WTC11 (cell line): ENCODE measurements around the gene YARS2. TPM values are rescaled to one million over a fixed set of nuclear protein-coding genes. Genes with fewer than 3 reads are reported as not detected.
A peak's percentile ranks its signal among the peaks of the same experiment; 100 is the strongest.

Experiments used
- ATAC-seq: fragments of 200-7000 bp; cut with Tn5 transposase; 2 replicates; pipeline ENCODE4 v1.10.0; 2021; ENCODE audit warnings: mild to moderate bottlenecking, moderate library complexity
- CTCF ChIA-PET: fragments of 300-600 bp; sonication (Branson Sonifier 250); formaldehyde crosslinking; loops from one replicate; lab custom pipeline; 2021; ENCODE audit warnings: antibody characterized with exemption; lab: Charles Lee
- POLR2A ChIA-PET: fragments of 350-600 bp; sonication (Branson Sonifier 250); formaldehyde crosslinking; loops from one replicate; lab custom pipeline; 2021; ENCODE audit warnings: antibody characterized with exemption; lab: Charles Lee
- DNase-seq: peaks from one replicate; pipeline ENCODE4 v3.0.0; 2021; ENCODE audit warnings: low spot score
- H3K27ac Mint-ChIP-seq: 2 replicates; pipeline ENCODE4 v1.8.0; 2021; ENCODE audit warnings: mixed read lengths
- H3K27me3 Mint-ChIP-seq: 2 replicates; pipeline ENCODE4 v1.8.0; 2021; ENCODE audit warnings: low read depth, mild to moderate bottlenecking, moderate library complexity, mixed read lengths
- H3K36me3 Mint-ChIP-seq: 2 replicates; pipeline ENCODE4 v1.8.0; 2021; ENCODE audit warnings: mixed read lengths
- H3K4me1 Mint-ChIP-seq: 2 replicates; pipeline ENCODE4 v1.8.0; 2022; ENCODE audit warnings: mixed read lengths
- H3K4me3 Mint-ChIP-seq: 2 replicates; pipeline ENCODE4 v1.8.0; 2021; ENCODE audit warnings: mild to moderate bottlenecking, moderate library complexity, mixed read lengths
- H3K9me3 Mint-ChIP-seq: 2 replicates; pipeline ENCODE4 v1.8.0; 2021; ENCODE audit warnings: mixed read lengths
- ATF1 ChIP-seq: sonication (generic); formaldehyde crosslinking; IDR thresholded peaks from 2 replicates; pipeline ENCODE4 v1.8.1; 2023; ENCODE audit warnings: mild to moderate bottlenecking, moderate library complexity, missing genetic modification reagents
- ELF4 ChIP-seq: sonication (generic); formaldehyde crosslinking; IDR thresholded peaks from 2 replicates; pipeline ENCODE4 v1.8.1; 2022; ENCODE audit warnings: low read depth, mild to moderate bottlenecking, moderate library complexity, missing genetic modification reagents
- GRHL2 ChIP-seq: fragments of 250-450 bp; sonication (Bioruptor Pico); IDR thresholded peaks from 2 replicates; pipeline ENCODE4 v1.8.0; 2022; ENCODE audit warnings: mild to moderate bottlenecking, moderate library complexity; ENCODE audit not compliant: insufficient replicate concordance, severe bottlenecking
- JAZF1 ChIP-seq: fragments of 250-450 bp; sonication (Bioruptor Pico); IDR thresholded peaks from 2 replicates; pipeline ENCODE4 v1.9.0; 2021; ENCODE audit warnings: moderate library complexity, mild to moderate bottlenecking, inconsistent platforms
- KAT7 ChIP-seq: sonication (generic); formaldehyde crosslinking; IDR thresholded peaks from 2 replicates; pipeline ENCODE4 v1.8.1; 2023; ENCODE audit warnings: missing genetic modification reagents, mild to moderate bottlenecking, borderline replicate concordance
- MXD4 ChIP-seq: fragments of 250-450 bp; sonication (Bioruptor Pico); IDR thresholded peaks from 2 replicates; pipeline ENCODE4 v1.8.0; 2021; ENCODE audit warnings: mild to moderate bottlenecking, moderate library complexity, borderline replicate concordance
- NR1H2 ChIP-seq: sonication (generic); formaldehyde crosslinking; IDR thresholded peaks from 2 replicates; pipeline ENCODE4 v1.9.0; 2021; ENCODE audit warnings: mild to moderate bottlenecking, moderate library complexity, missing genetic modification reagents
- RORB ChIP-seq: fragments of 250-450 bp; sonication (Bioruptor Pico); IDR thresholded peaks from 2 replicates; pipeline ENCODE4 v1.9.0; 2021; ENCODE audit warnings: mild to moderate bottlenecking
- TCF7 ChIP-seq: sonication (generic); formaldehyde crosslinking; IDR thresholded peaks from 2 replicates; pipeline ENCODE4 v1.8.0; 2022; ENCODE audit warnings: mild to moderate bottlenecking, low read depth, missing genetic modification reagents, moderate library complexity
- TEAD1 ChIP-seq: sonication (generic); formaldehyde crosslinking; IDR thresholded peaks from 2 replicates; pipeline ENCODE4 v1.8.0; 2022; ENCODE audit warnings: mild to moderate bottlenecking, missing genetic modification reagents
- ZBTB21 ChIP-seq: sonication (generic); formaldehyde crosslinking; IDR thresholded peaks from 2 replicates; pipeline ENCODE4 v1.8.1; 2023; ENCODE audit warnings: mild to moderate bottlenecking, missing genetic modification reagents, borderline replicate concordance
- ZNF138 ChIP-seq: sonication (generic); formaldehyde crosslinking; conservative IDR thresholded peaks from 2 replicates; pipeline ENCODE4 v1.8.1; 2022; ENCODE audit warnings: mild to moderate bottlenecking, moderate library complexity, missing genetic modification reagents
- ZNF396 ChIP-seq: fragments of 250-450 bp; sonication (Bioruptor Pico); IDR thresholded peaks from 2 replicates; pipeline ENCODE4 v1.8.0; 2021; ENCODE audit warnings: mild to moderate bottlenecking, moderate library complexity, borderline replicate concordance
- ZNF671 ChIP-seq: fragments of 250-450 bp; sonication (Bioruptor Pico); IDR thresholded peaks from 2 replicates; pipeline ENCODE4 v1.8.0; 2021; ENCODE audit warnings: mild to moderate bottlenecking
- total RNA-seq: library from RNA; stranded (reverse); gene quantifications from 3 replicates; pipeline ENCODE4 v1.2.3, GENCODE V29; 2021
- TF ChIP-seq, protein P1 (sequence below): sonication (generic); formaldehyde crosslinking; IDR thresholded peaks from 2 replicates; pipeline ENCODE4 v1.8.0; 2022; ENCODE audit warnings: mild to moderate bottlenecking, missing genetic modification reagents
- TF ChIP-seq, protein P2 (sequence below): sonication (generic); formaldehyde crosslinking; IDR thresholded peaks from 2 replicates; pipeline ENCODE4 v1.8.1; 2022; ENCODE audit warnings: low read depth, missing genetic modification reagents, borderline replicate concordance
- TF ChIP-seq, protein P3 (sequence below): sonication (generic); formaldehyde crosslinking; conservative IDR thresholded peaks from 2 replicates; pipeline ENCODE4 v1.8.1; 2022; ENCODE audit warnings: mild to moderate bottlenecking, missing genetic modification reagents
- TF ChIP-seq, protein P4 (sequence below): sonication (generic); formaldehyde crosslinking; IDR thresholded peaks from 2 replicates; pipeline ENCODE4 v1.8.0; 2023; ENCODE audit warnings: missing genetic modification reagents, mild to moderate bottlenecking, borderline replicate concordance
- TF ChIP-seq, protein P5 (sequence below): fragments of 250-450 bp; sonication (Bioruptor Pico); IDR thresholded peaks from 2 replicates; pipeline ENCODE4 v2.1.2; 2022; ENCODE audit warnings: mild to moderate bottlenecking, moderate library complexity
- TF ChIP-seq, protein P6 (sequence below): sonication (generic); formaldehyde crosslinking; IDR thresholded peaks from 2 replicates; pipeline ENCODE4 v1.8.1; 2023; ENCODE audit warnings: mild to moderate bottlenecking, missing genetic modification reagents
- TF ChIP-seq, protein P7 (sequence below): sonication (generic); formaldehyde crosslinking; IDR thresholded peaks from 2 replicates; pipeline ENCODE4 v1.8.1; 2022; ENCODE audit warnings: mild to moderate bottlenecking, missing genetic modification reagents, moderate library complexity, borderline replicate concordance

Gene YARS2
- total RNA-seq, 1 experiment from 2014 or later, result 41.4 TPM

DNA sequence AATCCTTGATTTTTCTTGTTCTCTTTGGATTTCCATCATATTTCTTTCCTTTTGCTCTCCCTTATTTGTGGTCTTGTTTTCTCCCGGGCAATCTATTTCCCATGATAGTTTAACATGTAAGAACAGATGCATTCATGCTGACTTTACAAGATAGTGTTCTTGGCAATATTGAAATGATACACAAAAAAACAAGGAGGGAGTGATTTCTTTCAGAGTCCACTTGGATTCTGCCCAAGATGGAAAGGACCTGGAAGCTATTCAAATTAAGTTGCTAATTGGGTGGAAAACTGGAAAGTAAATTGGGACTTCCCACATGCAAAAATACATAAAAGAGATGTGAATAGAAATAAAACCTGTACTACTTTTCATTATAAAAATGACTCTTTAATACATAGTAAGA lies 14.4 kb upstream of the YARS2 start:
- DNase-seq (no peak), ATAC-seq (no peak)
- Mint-ChIP-seq H3K4me3 (no peak overlapping the region), H3K27me3 (no peaks in the 10 kb centered on the region), H3K27ac (no peak overlapping the region), H3K4me1 (peaks cover 6% of the 10 kb centered on the region; the same call in 1 of the 2 replicates), H3K9me3 (no peaks in the 10 kb centered on the region), H3K36me3 (no peaks in the 10 kb centered on the region)
- ChIA-PET CTCF (interaction anchor here (2.0 kb wide), 1 partner anchor 15 kb away, joined by 10 read pairs; the partner anchor contains the start of gene YARS2), POLR2A (interaction anchor here (1.1 kb wide), 1 partner anchor 15 kb away, joined by 5 read pairs; no protein-coding TSS in a partner anchor)
- TF ChIP-seq, protein P1, sequence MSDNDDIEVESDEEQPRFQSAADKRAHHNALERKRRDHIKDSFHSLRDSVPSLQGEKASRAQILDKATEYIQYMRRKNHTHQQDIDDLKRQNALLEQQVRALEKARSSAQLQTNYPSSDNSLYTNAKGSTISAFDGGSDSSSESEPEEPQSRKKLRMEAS (CRISPR knock-in tag), result no peak
- TF ChIP-seq, protein P2, sequence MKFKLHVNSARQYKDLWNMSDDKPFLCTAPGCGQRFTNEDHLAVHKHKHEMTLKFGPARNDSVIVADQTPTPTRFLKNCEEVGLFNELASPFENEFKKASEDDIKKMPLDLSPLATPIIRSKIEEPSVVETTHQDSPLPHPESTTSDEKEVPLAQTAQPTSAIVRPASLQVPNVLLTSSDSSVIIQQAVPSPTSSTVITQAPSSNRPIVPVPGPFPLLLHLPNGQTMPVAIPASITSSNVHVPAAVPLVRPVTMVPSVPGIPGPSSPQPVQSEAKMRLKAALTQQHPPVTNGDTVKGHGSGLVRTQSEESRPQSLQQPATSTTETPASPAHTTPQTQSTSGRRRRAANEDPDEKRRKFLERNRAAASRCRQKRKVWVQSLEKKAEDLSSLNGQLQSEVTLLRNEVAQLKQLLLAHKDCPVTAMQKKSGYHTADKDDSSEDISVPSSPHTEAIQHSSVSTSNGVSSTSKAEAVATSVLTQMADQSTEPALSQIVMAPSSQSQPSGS (CRISPR knock-in tag), result no peak
- no peak for TF ChIP-seq NR1H2 (CRISPR knock-in tag)
- TF ChIP-seq ZNF396 (CRISPR knock-in tag), result no peak
- no peak for TF ChIP-seq MXD4 (CRISPR knock-in tag)

DNA sequence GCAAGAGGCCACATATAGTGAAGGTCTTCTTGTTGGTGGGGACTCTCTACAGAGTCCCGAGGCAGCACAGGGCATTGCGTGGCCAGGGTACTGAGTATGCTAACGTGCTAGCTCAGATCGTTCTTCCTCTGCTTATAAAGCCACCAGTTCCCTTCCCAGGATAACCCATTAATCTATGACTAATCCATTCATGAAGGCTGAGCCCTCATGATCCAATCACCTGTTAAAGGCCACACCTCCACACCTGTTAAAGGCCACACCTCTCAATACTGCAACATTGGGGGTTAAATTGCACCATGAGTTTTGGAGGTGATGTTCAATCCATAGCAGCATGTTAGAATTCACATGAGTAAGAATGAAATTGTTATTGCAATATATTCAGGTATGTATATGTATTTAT lies 12.8 kb upstream of the YARS2 start:
- ChIA-PET POLR2A (no interaction called here), CTCF (interaction anchor here (2.4 kb wide), 1 partner anchor 12 kb away, joined by 17 read pairs; the partner anchor contains the start of gene YARS2)
- Mint-ChIP-seq H3K36me3 (no peaks in the 10 kb centered on the region), H3K27ac (no peak overlapping the region), H3K4me3 (no peak overlapping the region), H3K27me3 (no peaks in the 10 kb centered on the region), H3K4me1 (peaks cover 6% of the 10 kb centered on the region; the same call in 1 of the 2 replicates), H3K9me3 (no peaks in the 10 kb centered on the region)
- TF ChIP-seq, protein P3, sequence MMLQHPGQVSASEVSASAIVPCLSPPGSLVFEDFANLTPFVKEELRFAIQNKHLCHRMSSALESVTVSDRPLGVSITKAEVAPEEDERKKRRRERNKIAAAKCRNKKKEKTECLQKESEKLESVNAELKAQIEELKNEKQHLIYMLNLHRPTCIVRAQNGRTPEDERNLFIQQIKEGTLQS, result no peak
- TF ChIP-seq JAZF1 (CRISPR knock-in tag), result no peak
- no peak for TF ChIP-seq TCF7
- peak; percentile 20; the same call in 1 of the 2 replicates for ATAC-seq
- DNase-seq, result no peak

DNA sequence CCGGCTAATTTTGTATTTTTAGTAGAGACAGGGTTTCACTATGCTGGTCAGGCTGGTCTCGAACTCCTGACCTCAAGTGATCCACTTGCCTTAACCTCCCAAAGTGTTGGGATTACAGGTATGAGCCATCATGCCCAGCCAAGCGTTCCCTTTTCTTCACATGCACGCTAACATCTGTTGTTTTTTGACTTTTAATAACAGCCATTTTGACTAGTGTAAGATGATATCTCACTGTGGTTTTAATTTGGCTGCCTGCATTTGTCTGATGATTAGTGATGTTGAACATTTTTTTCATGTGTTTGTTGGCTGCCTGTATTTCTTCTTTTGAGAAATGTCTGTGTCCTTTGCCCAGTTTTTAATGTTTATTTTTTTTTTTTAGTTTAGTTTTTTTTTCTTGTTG lies 10.2 kb upstream of the YARS2 start:
- ATAC-seq (no peak), DNase-seq (no peak)
- POLR2A ChIA-PET, result no interaction called here
- Mint-ChIP-seq H3K27me3 (no peaks in the 10 kb centered on the region), H3K4me3 (no peak overlapping the region), H3K36me3 (no peaks in the 10 kb centered on the region), H3K27ac (no peak overlapping the region), H3K9me3 (no peaks in the 10 kb centered on the region), H3K4me1 (peaks cover 6% of the 10 kb centered on the region; the same call in 1 of the 2 replicates)
- CTCF ChIA-PET, result no interaction called here
- no peak for TF ChIP-seq KAT7
- TF ChIP-seq, protein P4, sequence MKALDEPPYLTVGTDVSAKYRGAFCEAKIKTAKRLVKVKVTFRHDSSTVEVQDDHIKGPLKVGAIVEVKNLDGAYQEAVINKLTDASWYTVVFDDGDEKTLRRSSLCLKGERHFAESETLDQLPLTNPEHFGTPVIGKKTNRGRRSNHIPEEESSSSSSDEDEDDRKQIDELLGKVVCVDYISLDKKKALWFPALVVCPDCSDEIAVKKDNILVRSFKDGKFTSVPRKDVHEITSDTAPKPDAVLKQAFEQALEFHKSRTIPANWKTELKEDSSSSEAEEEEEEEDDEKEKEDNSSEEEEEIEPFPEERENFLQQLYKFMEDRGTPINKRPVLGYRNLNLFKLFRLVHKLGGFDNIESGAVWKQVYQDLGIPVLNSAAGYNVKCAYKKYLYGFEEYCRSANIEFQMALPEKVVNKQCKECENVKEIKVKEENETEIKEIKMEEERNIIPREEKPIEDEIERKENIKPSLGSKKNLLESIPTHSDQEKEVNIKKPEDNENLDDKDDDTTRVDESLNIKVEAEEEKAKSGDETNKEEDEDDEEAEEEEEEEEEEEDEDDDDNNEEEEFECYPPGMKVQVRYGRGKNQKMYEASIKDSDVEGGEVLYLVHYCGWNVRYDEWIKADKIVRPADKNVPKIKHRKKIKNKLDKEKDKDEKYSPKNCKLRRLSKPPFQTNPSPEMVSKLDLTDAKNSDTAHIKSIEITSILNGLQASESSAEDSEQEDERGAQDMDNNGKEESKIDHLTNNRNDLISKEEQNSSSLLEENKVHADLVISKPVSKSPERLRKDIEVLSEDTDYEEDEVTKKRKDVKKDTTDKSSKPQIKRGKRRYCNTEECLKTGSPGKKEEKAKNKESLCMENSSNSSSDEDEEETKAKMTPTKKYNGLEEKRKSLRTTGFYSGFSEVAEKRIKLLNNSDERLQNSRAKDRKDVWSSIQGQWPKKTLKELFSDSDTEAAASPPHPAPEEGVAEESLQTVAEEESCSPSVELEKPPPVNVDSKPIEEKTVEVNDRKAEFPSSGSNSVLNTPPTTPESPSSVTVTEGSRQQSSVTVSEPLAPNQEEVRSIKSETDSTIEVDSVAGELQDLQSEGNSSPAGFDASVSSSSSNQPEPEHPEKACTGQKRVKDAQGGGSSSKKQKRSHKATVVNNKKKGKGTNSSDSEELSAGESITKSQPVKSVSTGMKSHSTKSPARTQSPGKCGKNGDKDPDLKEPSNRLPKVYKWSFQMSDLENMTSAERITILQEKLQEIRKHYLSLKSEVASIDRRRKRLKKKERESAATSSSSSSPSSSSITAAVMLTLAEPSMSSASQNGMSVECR, result no peak
- TF ChIP-seq, protein P5, sequence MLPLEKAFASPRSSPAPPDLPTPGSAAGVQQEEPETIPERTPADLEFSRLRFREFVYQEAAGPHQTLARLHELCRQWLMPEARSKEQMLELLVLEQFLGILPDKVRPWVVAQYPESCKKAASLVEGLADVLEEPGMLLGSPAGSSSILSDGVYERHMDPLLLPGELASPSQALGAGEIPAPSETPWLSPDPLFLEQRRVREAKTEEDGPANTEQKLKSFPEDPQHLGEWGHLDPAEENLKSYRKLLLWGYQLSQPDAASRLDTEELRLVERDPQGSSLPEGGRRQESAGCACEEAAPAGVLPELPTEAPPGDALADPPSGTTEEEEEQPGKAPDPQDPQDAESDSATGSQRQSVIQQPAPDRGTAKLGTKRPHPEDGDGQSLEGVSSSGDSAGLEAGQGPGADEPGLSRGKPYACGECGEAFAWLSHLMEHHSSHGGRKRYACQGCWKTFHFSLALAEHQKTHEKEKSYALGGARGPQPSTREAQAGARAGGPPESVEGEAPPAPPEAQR (CRISPR knock-in tag), result no peak
- no peak for TF ChIP-seq RORB (CRISPR knock-in tag)
- TF ChIP-seq ELF4, result no peak
- no peak for TF ChIP-seq ZNF138 (CRISPR knock-in tag)
- no peak for TF ChIP-seq TEAD1 (CRISPR knock-in tag)
- TF ChIP-seq, protein P6, sequence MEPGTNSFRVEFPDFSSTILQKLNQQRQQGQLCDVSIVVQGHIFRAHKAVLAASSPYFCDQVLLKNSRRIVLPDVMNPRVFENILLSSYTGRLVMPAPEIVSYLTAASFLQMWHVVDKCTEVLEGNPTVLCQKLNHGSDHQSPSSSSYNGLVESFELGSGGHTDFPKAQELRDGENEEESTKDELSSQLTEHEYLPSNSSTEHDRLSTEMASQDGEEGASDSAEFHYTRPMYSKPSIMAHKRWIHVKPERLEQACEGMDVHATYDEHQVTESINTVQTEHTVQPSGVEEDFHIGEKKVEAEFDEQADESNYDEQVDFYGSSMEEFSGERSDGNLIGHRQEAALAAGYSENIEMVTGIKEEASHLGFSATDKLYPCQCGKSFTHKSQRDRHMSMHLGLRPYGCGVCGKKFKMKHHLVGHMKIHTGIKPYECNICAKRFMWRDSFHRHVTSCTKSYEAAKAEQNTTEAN, result no peak
- TF ChIP-seq, protein P7, sequence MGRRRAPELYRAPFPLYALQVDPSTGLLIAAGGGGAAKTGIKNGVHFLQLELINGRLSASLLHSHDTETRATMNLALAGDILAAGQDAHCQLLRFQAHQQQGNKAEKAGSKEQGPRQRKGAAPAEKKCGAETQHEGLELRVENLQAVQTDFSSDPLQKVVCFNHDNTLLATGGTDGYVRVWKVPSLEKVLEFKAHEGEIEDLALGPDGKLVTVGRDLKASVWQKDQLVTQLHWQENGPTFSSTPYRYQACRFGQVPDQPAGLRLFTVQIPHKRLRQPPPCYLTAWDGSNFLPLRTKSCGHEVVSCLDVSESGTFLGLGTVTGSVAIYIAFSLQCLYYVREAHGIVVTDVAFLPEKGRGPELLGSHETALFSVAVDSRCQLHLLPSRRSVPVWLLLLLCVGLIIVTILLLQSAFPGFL (CRISPR knock-in tag), result no peak
- TF ChIP-seq GRHL2 (CRISPR knock-in tag), result no peak
- TF ChIP-seq, protein P3, result no peak
- TF ChIP-seq ZNF671 (CRISPR knock-in tag), result no peak
- TF ChIP-seq ZBTB21 (CRISPR knock-in tag), result no peak
- TF ChIP-seq ATF1, result no peak
